ENCODE measurements around the gene MORN1.

The MORN1 gene

GRCh38 chr1:2404142-2404889 is 13.0 kb upstream of the MORN1 start:
- no peak for DNase-seq

DNA sequence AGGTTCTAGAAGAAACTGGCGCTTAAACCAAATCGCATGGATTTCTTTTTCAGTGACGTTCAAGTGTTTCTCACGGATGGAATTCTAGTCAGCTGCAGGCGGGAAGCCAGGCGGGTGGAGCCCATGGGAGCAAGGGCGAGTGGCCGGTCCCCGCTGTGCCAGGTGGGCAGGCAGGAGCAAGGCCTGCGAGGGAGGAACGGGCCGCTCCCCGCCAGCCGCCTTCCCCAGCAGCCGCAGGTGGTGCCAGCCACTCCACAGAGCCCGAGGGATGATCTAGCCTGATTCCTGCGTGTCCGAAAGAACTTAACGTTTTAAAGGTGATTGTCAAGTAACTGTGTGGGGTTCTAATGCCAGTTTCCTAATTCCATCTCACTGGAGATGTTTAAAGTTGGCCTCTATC is 11.9 kb upstream of the MORN1 start:
- no peak for DNase-seq

GRCh38 chr1:2402420-2402819 is 11.1 kb upstream of the MORN1 start:
- DNase-seq = no peak

DNA sequence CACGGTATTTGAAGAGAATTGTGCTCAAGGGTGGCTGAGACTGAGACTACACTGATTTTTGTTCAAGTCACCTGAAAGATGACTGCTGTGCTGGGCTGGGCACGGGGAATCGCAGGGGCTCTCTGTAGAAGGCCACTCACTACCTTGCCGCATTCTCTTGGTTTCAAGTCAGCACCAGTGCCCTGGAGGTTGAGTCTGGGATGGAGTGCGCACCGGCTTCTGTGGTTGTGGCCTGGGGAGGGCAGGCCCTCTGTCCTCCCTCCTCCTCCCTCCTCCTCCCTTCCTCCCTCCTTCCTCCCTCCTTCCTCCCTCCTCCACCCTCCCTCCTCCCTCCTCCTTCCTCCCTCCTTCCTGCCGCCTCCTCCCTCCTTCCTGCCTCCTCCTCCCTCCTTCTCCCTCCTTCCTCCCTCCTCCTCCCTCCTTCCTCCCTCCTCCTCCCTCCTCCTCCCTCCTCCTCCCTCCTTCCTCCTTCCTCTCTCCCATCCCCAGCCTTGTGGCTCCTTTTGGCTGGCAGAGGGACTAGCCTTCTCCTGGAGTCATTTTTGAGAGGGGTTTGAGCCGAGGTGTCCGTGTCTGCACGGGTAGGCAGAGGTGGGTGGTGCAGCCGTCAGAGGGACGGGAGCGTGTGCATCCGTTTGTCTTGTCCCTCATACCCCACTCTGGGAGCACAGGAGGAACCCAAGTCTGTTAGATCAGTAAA is 9.7 kb upstream of the MORN1 start:
- DNase-seq = no peak

- no peak for DNase-seq
Observed at GRCh38 chr1:2400576-2400909, 9.2 kb upstream of the MORN1 start.

- no peak for DNase-seq
Observed at GRCh38 chr1:2399890-2400575, 8.7 kb upstream of the MORN1 start.

- DNase-seq = no peak
Observed at GRCh38 chr1:2398871-2399270, 7.5 kb upstream of the MORN1 start.

DNA sequence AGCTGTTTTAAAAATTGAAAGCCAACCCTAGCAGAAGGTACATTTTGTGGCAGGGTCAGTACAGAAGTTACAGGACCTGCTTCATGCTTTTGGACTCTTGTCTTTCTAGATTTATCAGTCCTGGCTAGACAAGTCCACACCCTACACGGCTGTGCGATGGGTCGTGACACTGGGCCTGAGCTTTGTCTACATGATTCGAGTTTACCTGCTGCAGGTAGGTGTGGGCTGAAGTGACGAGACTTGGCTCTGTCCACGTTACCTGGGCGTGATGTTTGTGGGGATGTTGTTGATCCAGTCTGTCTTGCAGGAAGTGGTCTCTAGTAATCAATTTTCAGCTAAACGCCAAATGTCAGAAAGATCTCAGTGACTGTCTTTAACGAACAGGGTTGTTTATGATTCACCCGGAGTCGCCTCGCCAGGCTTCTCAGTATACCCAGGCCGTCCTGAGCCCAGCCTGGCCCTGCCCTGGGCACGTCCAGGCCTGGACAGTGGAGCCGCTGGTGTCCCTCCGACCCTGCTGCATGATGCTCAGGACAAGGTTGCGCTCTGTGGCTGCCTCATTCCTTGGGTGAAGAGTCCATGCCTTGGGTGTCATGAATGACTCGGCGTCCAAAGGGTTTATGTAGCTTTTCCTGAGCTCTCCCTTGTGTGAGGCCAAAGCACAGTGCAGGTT is 5.8 kb upstream of the MORN1 start:
- no peak for DNase-seq

DNA sequence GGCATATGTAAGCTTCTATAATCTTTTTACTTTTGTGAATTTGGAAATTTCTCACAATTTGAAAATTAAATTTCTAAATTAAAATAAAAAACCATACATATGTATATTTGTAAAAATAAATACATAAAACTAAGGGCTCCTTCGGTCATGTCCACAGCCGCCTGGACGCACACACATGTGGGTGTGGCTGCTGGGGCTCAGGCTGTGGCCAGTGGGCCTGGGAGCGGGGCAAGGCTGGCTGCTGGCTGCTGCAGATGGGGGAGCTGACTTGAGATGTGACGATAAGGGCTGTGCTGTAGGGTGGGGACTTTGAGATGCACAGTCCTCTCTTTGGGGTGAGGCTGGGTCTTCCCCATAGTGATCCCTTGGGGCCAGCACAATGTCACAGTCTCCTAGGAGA is 5.1 kb upstream of the MORN1 start:
- DNase-seq = no peak

DNA sequence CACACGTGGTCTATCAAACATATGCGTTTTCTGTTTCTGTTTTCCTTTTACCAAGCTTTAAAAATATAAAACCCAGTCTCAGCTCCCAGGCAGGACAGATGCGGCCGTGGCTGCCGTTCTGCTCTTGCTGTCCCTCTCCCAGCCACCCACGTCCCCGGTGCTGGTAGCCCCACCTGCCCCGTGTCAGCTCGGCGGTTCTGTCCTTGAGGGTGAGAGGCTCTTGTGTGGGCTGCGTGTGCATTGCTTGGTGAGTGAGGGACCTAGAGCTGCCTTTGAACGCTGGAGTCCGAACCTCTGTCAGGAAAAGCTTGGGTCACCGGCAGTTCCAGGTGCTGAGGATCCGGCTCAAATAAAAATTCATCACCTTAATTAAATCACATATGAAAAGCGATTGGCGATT is 4.7 kb upstream of the MORN1 start:
- DNase-seq = no peak

DNA sequence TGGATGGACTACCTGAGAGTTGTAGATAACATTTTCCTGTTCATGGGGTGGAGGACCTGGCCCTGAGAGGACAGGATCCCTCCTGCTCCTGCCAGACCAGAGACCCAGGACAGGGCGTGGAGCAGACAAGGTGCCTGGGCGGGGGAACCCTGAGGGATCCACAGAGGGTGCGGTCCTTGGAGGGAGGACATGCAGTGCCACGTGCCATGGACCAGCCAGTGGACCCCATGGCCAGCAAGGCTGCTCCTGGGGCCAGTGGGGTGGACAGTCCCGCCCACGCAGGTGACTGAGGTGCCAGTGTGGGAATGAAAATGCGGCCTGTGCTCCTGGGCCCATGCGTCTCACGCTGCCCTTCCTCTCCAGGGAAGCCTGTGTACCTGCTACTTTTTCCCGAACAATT is 3.9 kb upstream of the MORN1 start:
- DNase-seq = no peak

- DNase-seq = no peak
Observed at GRCh38 chr1:2394761-2395160, 3.4 kb upstream of the MORN1 start.

- no peak for DNase-seq
Observed at GRCh38 chr1:2394220-2394619, 2.9 kb upstream of the MORN1 start.

DNA sequence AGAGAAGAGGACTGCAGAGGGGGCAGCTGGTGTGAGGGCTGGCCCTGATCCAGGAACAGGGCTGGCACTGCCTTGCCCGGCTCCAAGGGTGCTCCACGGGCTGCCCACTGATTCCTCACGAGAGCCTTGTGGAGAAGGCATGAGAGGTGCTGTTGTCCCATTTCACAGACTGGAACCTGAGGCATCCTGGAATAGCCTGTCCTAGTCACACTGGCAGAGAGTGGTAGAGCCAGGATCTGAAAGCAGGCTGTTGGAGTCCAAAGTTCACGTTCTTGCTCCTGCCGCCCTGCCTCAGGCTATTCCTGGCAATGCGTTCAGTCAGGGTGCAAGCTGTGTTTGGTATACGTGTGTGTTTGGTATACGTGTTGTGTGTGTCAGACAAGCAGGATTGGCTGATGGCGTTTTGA is 2.1 kb upstream of the MORN1 start:
- DNase-seq = no peak

DNA sequence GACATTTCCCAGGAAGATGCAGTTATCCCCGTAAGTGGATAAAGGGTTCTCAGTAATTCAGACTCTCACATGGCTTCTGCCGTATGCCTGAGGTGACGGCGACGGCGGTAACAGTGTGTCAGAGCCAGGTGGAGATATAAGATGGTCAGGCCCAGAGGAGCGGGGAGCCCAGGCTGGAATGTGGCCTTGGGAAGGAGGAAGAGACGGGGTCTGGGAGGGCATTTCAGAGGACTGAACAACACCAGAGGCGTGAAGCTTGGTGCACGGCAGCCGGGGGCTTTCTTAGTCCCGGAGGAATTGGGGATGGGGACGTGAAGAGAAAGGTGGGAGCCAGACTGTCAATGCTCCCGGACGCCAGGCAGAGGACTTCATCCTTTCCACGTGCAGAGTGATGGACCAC is 1.3 kb upstream of the MORN1 start:
- no peak for DNase-seq

DNA sequence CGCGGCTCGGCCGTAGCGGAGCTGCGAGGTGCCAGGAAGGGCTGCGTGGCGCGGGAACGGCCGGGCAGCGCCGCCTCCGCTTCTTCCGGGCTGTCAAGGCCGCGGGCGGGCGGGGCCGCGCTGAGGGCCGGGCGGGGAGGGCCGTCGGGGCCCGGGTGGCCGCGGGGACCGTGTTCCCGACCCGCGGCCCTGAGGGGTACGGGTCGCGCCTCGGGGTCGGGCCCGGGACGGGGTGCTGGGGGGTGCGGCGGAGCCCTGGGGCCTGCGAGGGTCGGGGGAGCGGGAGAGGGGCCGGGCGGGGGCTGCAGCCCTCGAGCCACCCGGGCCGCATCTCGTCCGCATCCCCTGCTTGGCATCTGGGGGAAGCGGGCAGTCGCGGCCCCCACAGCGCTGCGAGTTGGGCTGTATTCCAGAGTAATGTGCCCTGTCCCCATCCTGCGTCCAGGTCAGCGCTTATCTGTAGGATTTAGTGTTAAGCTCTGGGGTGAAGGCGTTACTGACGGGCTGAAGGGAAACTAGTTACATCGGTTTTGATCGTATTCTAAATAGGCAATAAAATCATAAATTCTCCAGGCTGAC is 666 bp upstream of the MORN1 start:
- no peak for DNase-seq

GRCh38 chr1:2389644-2390043 is 1.7 kb downstream of the MORN1 start:
- no peak for DNase-seq

DNA sequence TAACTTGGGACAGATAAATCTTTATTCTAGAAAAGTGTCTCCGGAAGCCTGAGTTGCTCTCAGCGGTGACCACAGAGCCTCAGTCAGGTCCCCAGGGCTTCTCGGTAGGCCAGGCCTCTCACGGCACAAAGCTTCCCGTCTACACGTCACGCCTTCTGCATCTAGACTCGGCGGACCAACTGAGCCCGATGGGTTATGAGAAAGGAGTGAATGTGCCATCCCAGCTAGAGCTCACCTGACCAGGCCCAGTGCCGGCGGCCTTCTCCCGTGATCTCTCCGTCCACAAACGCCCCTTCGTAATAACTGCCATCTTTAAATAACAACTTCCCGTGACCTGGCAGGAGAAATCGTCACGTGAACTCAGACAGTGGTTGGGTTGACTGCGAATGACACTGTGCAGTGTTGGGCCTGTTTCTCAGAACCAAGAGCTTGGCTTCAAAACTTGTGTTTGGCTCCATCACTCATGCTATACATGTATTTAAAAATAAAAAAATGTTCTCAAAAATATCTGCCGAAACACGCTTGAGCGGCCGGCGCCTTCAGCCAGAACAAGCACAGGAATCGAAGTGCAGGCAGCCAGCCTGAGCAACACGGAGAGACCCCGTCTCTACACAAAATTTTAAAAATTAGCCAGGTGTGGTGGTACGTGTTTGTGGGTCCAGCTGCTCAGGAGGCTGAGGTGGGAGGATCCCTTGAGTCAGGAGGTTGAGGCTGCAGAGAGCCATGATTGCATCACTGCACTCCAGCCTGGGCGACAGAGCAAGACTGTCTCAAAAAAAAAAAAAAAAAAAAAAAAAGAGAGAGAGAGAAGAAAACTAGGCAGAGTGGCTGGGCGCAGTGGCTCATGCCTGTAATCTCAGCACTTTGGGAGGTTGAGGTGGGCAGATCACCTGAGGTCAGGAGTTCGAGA is 3.1 kb downstream of the MORN1 start:
- DNase-seq = no peak

DNA sequence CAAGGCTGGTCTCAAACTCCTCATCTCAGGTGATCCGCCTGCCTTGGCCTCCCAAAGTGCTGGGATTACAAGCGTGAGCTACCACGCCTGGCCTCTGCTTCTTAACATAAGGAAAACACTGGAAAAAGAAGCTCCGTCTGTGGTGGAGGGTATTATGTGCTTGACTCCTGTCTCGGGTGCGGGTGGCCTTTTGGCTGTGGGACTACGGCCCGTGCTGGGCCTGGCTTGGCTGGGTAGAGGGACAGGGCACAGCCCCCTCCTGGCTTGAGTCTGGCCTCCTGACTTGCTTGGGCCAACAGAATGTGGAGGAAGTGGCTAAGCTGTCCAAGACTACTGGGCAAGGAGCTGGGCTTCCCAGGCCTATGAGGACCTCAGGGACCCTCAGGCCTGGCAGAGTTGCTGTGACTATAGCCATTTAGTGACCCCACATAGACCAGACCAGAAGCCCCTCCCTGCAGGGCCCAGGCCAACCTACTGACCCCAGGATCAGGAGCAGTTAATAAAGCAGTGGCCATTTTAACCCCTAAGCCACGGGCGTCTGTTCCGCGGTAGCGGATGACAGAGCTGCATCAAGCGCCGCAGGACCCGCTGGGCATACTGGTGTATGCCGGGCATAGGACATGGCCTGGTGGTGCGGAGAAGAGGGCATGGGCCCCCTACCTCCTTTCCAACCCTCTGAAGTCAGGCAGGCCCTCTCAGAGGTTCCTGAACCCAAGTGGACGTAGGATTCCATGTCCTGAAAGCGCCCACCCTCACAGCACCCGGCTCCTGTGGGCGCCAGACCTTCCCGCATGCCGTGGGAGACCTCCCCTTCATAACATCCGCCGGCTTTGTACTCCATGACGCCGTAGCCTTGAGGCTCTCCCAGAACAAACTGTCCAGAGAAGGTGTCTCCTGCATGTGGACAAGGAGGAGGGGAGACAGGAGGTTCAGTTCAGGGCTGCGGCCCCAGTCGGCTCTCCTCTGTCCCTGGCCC is 4.4 kb downstream of the MORN1 start:
- DNase-seq = no peak

GRCh38 chr1:2385606-2386280 is 5.6 kb downstream of the MORN1 start:
- DNase-seq = no peak

Measured in DMS153 (cell line).